ENCODE results near the gene TP53I13.

DNA sequence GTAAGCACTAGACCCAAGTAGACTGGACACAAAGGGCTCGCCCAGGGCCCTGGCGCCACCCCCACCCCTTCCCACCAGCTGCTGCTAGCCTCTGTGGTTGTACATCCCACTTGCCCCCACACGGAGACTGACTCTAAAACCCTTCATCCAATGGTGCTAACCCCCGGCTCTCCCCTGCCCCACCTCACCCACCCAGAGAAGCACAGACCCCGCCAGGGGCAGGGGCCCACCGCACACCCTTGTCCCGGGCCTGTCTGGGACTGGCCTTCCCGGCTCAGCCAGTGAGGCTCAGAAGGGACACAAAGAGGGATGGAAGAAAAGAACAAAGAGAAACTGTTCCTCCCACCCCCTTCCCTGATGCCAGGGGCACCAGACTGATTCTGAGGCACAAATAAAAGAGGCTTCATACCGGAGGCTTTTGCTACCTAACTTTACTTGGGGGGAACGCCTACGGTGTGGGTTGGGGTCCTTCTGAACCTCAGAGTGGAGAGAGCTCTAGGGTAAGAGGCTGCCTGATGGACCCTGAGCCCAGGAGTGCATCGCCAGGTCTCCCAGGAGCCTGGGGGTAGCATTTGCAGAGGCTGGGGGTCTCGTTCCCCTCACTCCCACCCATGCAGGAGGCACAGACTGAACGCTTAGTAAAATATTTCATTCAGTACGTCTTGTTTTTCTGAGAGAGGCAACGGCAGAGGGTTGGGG is 46.0 kb downstream of the TP53I13 start:
- TF ChIP-seq, protein P1, sequence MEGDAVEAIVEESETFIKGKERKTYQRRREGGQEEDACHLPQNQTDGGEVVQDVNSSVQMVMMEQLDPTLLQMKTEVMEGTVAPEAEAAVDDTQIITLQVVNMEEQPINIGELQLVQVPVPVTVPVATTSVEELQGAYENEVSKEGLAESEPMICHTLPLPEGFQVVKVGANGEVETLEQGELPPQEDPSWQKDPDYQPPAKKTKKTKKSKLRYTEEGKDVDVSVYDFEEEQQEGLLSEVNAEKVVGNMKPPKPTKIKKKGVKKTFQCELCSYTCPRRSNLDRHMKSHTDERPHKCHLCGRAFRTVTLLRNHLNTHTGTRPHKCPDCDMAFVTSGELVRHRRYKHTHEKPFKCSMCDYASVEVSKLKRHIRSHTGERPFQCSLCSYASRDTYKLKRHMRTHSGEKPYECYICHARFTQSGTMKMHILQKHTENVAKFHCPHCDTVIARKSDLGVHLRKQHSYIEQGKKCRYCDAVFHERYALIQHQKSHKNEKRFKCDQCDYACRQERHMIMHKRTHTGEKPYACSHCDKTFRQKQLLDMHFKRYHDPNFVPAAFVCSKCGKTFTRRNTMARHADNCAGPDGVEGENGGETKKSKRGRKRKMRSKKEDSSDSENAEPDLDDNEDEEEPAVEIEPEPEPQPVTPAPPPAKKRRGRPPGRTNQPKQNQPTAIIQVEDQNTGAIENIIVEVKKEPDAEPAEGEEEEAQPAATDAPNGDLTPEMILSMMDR (IDR thresholded peaks at IDR 0.05), result no peak
- TF ChIP-seq POLR2A (IDR thresholded peaks at IDR 0.05), result no peak

Data from tibial nerve (tissue), 3 donors.